Peyer's patch (tissue), 4 donors: ENCODE data around the gene ARHGEF16. TPM values are rescaled to one million over a fixed set of nuclear protein-coding genes. Genes with fewer than 3 reads are reported as not detected.

Experiments used
- DNase-seq, 3 donors: peaks; one replicate each; pipeline ENCODE4 v3.0.0-alpha.2; 2017 to 2019
- H3K27ac ChIP-seq, 4 donors: fragments of 200-600 bp; sonication (generic); one replicate each; pipeline ENCODE4 v1.5.1; 2016 to 2019
- H3K27me3 ChIP-seq, 2 donors: fragments of 200-600 bp; sonication (generic); one replicate each; pipeline ENCODE4 v1.5.1; 2019
- H3K36me3 ChIP-seq, 3 donors: fragments of 200-600 bp; sonication (generic); one replicate each; pipeline ENCODE4 v1.5.1; 2016 to 2019
- H3K4me1 ChIP-seq, 4 donors: fragments of 200-600 bp; sonication (generic); one replicate each; pipeline ENCODE4 v1.5.1; 2016 to 2019
- H3K4me3 ChIP-seq, 4 donors: fragments of 200-600 bp; sonication (generic); 1 replicate in 3 of 4; 2 replicates in 1 of 4; pipeline ENCODE4 v1.5.1; 2016 to 2019; ENCODE audit warnings: mild to moderate bottlenecking in 1 of 4
- H3K9me3 ChIP-seq, 4 donors: fragments of 200-600 bp; sonication (generic); one replicate each; pipeline ENCODE4 v1.5.1; 2016 to 2019; ENCODE audit warnings: mild to moderate bottlenecking in 1 of 4
- POLR2A ChIP-seq, 2 donors: fragments of 450-650 bp; IDR thresholded peaks; one replicate each; pipeline ENCODE4 v1.5.1; 2017; ENCODE audit warnings: antibody characterized with exemption in 2 of 2, mild to moderate bottlenecking in 2 of 2, moderate library complexity in 2 of 2
- total RNA-seq, 4 donors: library from RNA; depleted of rRNA; stranded (reverse); fragments of >200 nt; gene quantifications; one replicate each; pipeline ENCODE4 v1.1.0, GENCODE V29; 2016
- TF ChIP-seq, protein P1 (sequence below), 6 experiments: fragments of 450-650 bp in 4 of 6; fragments of 200-600 bp in 2 of 6; sonication (generic) in 1 of 6; IDR thresholded peaks; one replicate each; pipeline ENCODE4 v1.5.1; 2017 to 2019; ENCODE audit warnings: antibody characterized with exemption in 6 of 6, mild to moderate bottlenecking in 3 of 6, moderate library complexity in 1 of 6

Gene ARHGEF16
- total RNA-seq, 4 donors from 2014 or later = 43.7 to 225 (median 182) TPM

DNA sequence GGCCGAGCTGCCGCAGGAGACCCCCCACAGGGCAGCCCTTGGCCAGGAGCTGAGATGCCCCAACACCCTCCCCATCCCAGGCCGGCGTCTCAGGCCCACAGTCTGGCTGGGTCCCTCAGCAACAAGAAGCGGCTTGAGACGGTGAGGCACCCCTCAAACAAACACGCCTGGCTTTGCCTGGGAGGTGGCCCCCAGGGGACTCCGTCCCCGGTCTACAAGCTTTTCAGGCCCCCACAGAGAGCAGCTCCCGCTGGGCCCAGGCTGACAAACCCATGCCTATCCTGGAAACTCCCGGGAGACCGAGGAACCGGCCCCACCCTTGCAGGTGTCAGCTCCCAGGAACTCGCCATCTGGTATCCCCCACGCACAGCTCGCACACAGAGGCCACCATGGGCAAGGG is 67.0 kb downstream of the ARHGEF16 start:
- H3K4me3 ChIP-seq = no peak overlapping the region
- no peak for TF ChIP-seq POLR2A (IDR thresholded peaks at IDR 0.05)
- TF ChIP-seq, protein P1, sequence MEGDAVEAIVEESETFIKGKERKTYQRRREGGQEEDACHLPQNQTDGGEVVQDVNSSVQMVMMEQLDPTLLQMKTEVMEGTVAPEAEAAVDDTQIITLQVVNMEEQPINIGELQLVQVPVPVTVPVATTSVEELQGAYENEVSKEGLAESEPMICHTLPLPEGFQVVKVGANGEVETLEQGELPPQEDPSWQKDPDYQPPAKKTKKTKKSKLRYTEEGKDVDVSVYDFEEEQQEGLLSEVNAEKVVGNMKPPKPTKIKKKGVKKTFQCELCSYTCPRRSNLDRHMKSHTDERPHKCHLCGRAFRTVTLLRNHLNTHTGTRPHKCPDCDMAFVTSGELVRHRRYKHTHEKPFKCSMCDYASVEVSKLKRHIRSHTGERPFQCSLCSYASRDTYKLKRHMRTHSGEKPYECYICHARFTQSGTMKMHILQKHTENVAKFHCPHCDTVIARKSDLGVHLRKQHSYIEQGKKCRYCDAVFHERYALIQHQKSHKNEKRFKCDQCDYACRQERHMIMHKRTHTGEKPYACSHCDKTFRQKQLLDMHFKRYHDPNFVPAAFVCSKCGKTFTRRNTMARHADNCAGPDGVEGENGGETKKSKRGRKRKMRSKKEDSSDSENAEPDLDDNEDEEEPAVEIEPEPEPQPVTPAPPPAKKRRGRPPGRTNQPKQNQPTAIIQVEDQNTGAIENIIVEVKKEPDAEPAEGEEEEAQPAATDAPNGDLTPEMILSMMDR (IDR thresholded peaks at IDR 0.05) = no peak
- H3K4me1 ChIP-seq = no peaks in the 10 kb centered on the region
- no peaks in the 10 kb centered on the region for H3K36me3 ChIP-seq
- H3K27me3 ChIP-seq = no peaks in the 10 kb centered on the region
- no peaks in the 10 kb centered on the region for H3K9me3 ChIP-seq
- DNase-seq = no peak
- no peak overlapping the region for H3K27ac ChIP-seq

DNA sequence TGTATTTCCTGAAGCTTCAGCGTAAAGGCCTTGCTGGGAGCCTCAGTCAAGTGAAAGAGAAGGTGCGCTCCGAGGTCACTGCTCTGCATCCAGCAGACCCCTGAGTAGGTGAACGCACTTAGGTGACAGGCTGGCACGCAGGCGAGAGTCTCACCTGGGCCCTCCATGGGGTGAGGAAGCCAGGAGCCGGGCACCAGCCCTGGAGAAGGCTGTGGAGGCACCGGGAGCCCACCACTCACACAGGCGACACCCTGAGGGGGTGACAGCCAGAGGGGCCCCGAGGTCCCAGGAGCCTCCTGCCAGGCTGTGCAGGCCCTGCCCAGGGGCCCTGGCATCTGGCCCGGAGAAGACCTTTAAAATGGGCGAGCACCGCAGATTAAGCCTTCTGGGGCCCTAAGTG is 67.6 kb downstream of the ARHGEF16 start:
- Histone ChIP-seq H3K4me3 (no peak overlapping the region), H3K36me3 (no peaks in the 10 kb centered on the region), H3K27me3 (no peaks in the 10 kb centered on the region), H3K9me3 (no peaks in the 10 kb centered on the region), H3K4me1 (no peaks in the 10 kb centered on the region), H3K27ac (no peak overlapping the region)
- DNase-seq = no peak
- TF ChIP-seq, protein P1 (IDR thresholded peaks at IDR 0.05) = no peak
- TF ChIP-seq POLR2A (IDR thresholded peaks at IDR 0.05) = no peak

DNA sequence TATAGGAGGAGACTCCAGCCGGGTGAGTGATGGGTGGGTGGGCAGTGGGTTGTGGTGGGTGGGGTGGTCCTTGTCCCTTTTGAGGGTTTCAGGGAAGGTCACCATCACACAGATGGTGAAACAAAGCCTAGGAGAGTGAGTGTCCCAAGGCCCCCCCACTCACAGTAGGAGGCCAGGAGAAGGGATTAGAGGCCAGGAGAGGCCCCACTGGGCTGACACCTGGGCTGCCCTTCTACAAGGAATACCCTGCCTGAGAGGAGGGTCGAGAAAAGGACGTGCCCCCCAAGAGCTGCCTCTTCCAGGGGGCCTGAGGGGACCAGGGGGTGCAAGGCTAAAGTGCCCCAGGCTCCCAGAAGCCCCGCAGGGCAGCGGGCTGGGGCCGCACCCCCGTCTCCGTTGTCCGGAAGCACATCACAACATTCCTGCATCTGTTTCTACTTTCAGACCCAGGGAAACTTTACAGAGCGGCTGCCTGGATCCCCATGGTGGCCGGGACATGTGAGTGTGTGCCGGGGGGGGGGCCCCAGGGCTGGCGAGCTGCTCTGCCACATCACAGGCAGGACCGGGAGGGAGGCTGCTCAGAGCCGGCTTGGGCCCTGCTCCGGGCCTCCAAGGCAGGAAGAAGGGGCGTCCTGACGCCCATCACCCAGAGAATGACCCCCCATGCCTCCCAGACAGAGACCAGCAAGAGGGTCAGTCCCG is 68.2 kb downstream of the ARHGEF16 start:
- Histone ChIP-seq H3K4me1 (no peaks in the 10 kb centered on the region), H3K27me3 (no peaks in the 10 kb centered on the region), H3K9me3 (no peaks in the 10 kb centered on the region), H3K27ac (no peak overlapping the region), H3K4me3 (no peak overlapping the region), H3K36me3 (no peaks in the 10 kb centered on the region)
- DNase-seq = no peak
- TF ChIP-seq POLR2A (IDR thresholded peaks at IDR 0.05) = no peak
- TF ChIP-seq, protein P1 (IDR thresholded peaks at IDR 0.05) = no peak

DNA sequence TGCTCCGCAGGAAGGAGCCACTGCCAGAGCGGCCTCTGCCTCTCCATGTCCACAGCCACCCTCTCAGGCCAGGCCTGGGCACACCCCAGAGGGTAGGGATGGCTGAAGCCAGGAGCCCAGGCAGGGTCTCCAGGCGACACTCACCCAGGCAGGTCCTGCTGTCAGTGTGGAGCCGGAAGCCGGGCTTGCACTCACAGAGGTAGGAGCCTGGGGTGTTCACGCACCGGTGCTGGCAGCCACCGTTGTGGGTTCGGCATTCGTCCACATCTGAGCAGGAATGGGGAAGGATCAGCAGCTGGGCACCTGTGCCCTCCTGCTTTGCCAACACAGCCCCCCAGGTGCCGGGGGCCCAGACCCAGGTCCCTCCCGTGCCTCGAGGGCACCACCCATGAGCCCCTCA is 69.5 kb downstream of the ARHGEF16 start:
- TF ChIP-seq POLR2A (IDR thresholded peaks at IDR 0.05) = no peak
- TF ChIP-seq, protein P1 (IDR thresholded peaks at IDR 0.05) = no peak
- no peaks in the 10 kb centered on the region for H3K9me3 ChIP-seq
- H3K4me3 ChIP-seq = no peak overlapping the region
- no peaks in the 10 kb centered on the region for H3K27me3 ChIP-seq
- no peak overlapping the region for H3K27ac ChIP-seq
- DNase-seq = no peak
- no peaks in the 10 kb centered on the region for H3K36me3 ChIP-seq
- H3K4me1 ChIP-seq = peaks cover 0 to 3% (median 0%) of the 10 kb centered on the region in 4 donors

DNA sequence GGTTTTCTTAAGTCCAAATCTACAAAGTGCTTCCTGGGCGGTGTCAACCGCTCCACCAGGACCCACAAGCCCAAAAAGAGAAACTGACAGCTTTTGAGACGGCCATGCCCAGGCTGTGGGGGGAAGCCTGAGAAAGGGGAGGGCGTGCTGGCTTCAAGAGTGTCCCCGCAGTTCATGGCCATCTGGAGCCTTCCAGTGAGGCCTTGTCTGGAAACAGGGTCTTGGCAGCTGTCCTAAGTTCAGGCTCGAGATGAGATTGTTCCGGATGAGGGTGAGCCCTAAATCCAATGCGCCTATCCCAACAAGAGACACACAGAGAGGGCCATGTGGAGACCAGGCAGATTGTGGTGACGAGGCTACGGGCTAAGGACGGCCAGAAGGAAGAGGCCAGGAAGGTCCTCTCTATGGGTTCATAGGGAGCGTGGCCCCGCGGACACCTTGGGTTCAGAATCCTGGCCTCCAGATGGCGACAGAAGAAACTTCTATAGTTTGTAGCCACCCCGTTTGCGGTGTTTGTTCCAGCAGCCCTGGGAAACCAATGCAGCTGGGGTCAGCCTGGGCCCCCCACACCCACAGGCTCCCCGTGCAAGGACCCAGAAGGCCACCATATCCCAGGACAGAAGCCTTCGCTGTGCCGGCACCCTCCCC is 70.2 kb downstream of the ARHGEF16 start:
- Histone ChIP-seq H3K27ac (no peak overlapping the region), H3K36me3 (no peaks in the 10 kb centered on the region), H3K4me1 (peaks cover 3 to 10% (median 4%) of the 10 kb centered on the region in 4 donors), H3K27me3 (no peaks in the 10 kb centered on the region), H3K4me3 (no peak overlapping the region), H3K9me3 (no peaks in the 10 kb centered on the region)
- TF ChIP-seq, protein P1 (IDR thresholded peaks at IDR 0.05) = no peak
- TF ChIP-seq POLR2A (IDR thresholded peaks at IDR 0.05) = no peak
- no peak for DNase-seq
